ENCODE data around the gene YAP1. TPM values are rescaled to one million over a fixed set of nuclear protein-coding genes. Genes with fewer than 3 reads are reported as not detected.

The YAP1 gene
- polyA plus RNA-seq = not detected

DNA sequence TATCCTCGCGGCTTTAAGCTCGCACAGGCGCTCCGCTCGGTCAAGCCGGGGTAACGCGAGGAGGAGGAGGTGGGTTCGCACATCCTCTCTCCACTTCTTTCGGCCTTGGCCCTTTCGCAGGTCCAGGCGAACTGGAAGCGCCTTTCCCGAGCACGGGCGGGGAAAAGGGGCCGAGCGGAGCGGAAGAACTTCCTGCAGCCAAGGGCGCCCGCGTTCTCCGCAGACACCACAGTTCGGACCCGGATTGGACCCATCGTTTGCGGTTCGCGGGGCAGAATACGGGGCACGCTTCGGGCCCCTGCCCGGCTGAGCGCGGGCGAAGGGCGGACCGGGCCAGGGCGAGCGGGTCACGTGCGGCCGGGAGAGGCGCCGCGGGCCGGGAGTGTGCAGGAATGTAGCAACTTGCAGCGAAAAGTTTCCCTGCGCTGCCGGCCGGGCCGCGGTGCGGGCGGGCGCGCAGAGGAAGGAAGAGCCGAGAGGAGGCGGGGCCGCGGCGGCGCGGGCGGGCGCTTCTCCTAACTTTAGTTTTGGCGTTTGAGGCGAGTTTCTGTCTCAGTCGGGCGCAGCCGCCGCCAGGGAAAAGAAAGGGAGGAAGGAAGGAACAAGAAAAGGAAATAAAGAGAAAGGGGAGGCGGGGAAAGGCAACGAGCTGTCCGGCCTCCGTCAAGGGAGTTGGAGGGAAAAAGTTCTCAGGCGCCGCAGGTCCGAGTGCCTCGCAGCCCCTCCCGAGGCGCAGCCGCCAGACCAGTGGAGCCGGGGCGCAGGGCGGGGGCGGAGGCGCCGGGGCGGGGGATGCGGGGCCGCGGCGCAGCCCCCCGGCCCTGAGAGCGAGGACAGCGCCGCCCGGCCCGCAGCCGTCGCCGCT lies at the start of gene YAP1:
YAP1 (plus strand) TSS at position 552 of the 865 bp plus-strand sequence. CDS start 402 bp downstream, outside the sequence.
- H3K9me3 Mint-ChIP-seq = peaks cover 0 to 5% (median 0%) of the 10 kb centered on the region in 3 donors
- peak within 1 kb of the TSS; percentile 93 to 97 (median 96) for H3K4me3 Mint-ChIP-seq
- H3K36me3 Mint-ChIP-seq = no peaks in the 10 kb centered on the region
- peak within 1 kb of the TSS; percentile 74 to 93 (median 81) for H3K27ac Mint-ChIP-seq
- peaks cover 28% of the 10 kb centered on the region for H3K27me3 Mint-ChIP-seq
- peaks cover 3 to 10% (median 8%) of the 10 kb centered on the region in 3 donors for H3K4me1 Mint-ChIP-seq

GRCh38 chr11:102061276-102061675 lies 49.0 kb upstream of the YAP1 start:
- H3K27me3 Mint-ChIP-seq = peaks cover 7% of the 10 kb centered on the region
- no peak overlapping the region for H3K27ac Mint-ChIP-seq
- no peaks in the 10 kb centered on the region for H3K36me3 Mint-ChIP-seq
- no peaks in the 10 kb centered on the region for H3K9me3 Mint-ChIP-seq
- no peaks in the 10 kb centered on the region for H3K4me1 Mint-ChIP-seq
- no peak overlapping the region for H3K4me3 Mint-ChIP-seq

GRCh38 chr11:102062106-102062505 lies 48.1 kb upstream of the YAP1 start:
- no peaks in the 10 kb centered on the region for H3K36me3 Mint-ChIP-seq
- H3K27ac Mint-ChIP-seq = no peak overlapping the region
- no peaks in the 10 kb centered on the region for H3K4me1 Mint-ChIP-seq
- peaks cover 7% of the 10 kb centered on the region for H3K27me3 Mint-ChIP-seq
- H3K9me3 Mint-ChIP-seq = no peaks in the 10 kb centered on the region
- H3K4me3 Mint-ChIP-seq = no peak overlapping the region

DNA sequence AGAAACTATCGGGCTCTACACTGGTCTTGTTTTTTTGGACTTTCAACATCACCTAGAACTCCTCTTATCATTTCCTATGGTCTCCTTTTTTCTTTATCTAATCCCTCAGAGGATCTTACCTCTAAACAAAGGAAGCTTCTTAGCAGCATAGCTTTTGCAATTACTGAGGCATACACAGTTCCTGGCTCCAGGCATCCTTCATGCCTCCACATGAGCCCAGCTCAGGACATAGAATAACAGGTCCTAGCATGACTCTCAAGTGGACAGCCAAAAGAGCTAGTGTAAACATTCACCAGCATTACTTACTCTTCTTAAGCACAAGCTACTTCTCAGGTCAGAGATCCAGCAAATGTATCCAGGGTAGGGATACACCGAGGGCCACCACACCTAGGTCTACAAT lies 45.9 kb upstream of the YAP1 start:
- Mint-ChIP-seq H3K4me3 (no peak overlapping the region), H3K27me3 (peaks cover 7% of the 10 kb centered on the region), H3K4me1 (no peaks in the 10 kb centered on the region)

DNA sequence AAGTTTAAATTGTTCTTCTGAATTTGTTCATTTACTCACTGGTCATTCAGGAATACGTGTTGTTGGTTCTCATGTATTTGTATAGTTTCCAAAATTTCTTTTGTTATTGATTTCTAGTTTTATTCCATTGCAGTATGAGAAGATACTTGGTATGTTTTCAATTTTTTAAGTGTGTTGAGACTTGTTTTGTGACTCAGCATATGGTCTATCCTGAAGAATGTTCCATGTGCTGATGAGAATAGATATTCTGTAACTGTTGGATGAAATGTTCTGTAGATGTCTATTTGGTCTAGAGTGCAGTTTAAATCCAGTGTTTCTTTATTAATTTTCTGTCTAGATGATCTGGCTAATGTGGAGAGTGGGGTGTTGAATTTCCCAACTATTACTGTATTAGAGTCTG lies 39.5 kb upstream of the YAP1 start:
- Mint-ChIP-seq H3K4me1 (no peaks in the 10 kb centered on the region), H3K36me3 (no peaks in the 10 kb centered on the region), H3K4me3 (no peak overlapping the region), H3K27ac (no peak overlapping the region), H3K27me3 (no peaks in the 10 kb centered on the region), H3K9me3 (peaks cover 6 to 20% (median 13%) of the 10 kb centered on the region in 3 donors)

More for the DNA sequence above, 45.9 kb upstream of the YAP1 start:
- Mint-ChIP-seq H3K27ac (no peak overlapping the region), H3K36me3 (no peaks in the 10 kb centered on the region), H3K9me3 (peaks cover 0 to 1% (median 0%) of the 10 kb centered on the region in 3 donors)

- Mint-ChIP-seq H3K9me3 (peaks cover 6 to 20% (median 13%) of the 10 kb centered on the region in 3 donors), H3K4me3 (no peak overlapping the region), H3K27ac (no peak overlapping the region), H3K27me3 (no peaks in the 10 kb centered on the region), H3K4me1 (no peaks in the 10 kb centered on the region), H3K36me3 (peaks cover 2% of the 10 kb centered on the region)
Measured at GRCh38 chr11:102071497-102072472, 38.5 kb upstream of the YAP1 start.

GRCh38 chr11:102073253-102073652 lies 37.0 kb upstream of the YAP1 start:
- H3K27ac Mint-ChIP-seq = no peak overlapping the region
- no peaks in the 10 kb centered on the region for H3K4me1 Mint-ChIP-seq
- H3K9me3 Mint-ChIP-seq = peaks cover 6 to 20% (median 13%) of the 10 kb centered on the region in 3 donors
- H3K27me3 Mint-ChIP-seq = no peaks in the 10 kb centered on the region
- peaks cover 2% of the 10 kb centered on the region for H3K36me3 Mint-ChIP-seq
- no peak overlapping the region for H3K4me3 Mint-ChIP-seq

- peaks cover 2% of the 10 kb centered on the region for H3K36me3 Mint-ChIP-seq
- H3K4me3 Mint-ChIP-seq = no peak overlapping the region
- no peaks in the 10 kb centered on the region for H3K4me1 Mint-ChIP-seq
- no peak overlapping the region for H3K27ac Mint-ChIP-seq
- H3K9me3 Mint-ChIP-seq = no peaks in the 10 kb centered on the region
- no peaks in the 10 kb centered on the region for H3K27me3 Mint-ChIP-seq
Measured at GRCh38 chr11:102079625-102080024, 30.6 kb upstream of the YAP1 start.

GRCh38 chr11:102081313-102081712 lies 28.9 kb upstream of the YAP1 start:
- H3K27ac Mint-ChIP-seq = no peak overlapping the region
- H3K4me3 Mint-ChIP-seq = no peak overlapping the region
- H3K27me3 Mint-ChIP-seq = no peaks in the 10 kb centered on the region
- H3K9me3 Mint-ChIP-seq = no peaks in the 10 kb centered on the region
- no peaks in the 10 kb centered on the region for H3K36me3 Mint-ChIP-seq
- no peaks in the 10 kb centered on the region for H3K4me1 Mint-ChIP-seq

DNA sequence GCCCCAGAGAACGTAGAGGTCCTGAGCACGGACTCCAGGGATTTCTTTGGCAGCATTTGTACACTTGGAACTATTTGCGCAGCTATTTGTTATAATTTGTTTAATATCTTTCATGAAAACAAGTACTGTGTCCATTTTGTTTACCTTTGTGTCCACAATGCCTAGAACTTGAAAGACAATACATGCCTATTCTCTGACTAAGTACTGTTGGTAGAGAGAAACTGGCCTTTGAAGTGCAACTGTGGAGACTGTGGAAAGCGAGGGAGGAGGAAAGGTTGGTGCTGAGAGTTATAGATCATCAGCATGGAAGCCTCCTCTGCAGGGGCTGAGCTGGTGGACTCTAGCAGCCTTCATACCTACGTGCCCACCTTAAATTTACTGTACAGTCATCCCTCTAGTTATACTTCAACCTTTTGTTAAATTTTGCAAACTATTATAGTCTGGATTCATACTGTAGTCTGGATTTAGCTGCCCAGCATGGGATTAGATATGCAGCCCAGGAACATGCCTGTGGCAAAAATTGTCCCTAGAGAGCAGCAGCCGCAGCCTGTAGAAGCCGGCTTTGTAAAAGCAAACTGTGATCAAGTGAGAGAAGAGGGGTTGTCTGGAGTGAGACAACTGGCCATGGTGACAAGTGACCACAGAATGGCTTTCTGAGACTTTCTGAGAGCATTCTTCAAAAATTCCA lies 24.2 kb upstream of the YAP1 start:
- Mint-ChIP-seq H3K27me3 (peaks cover 2% of the 10 kb centered on the region), H3K9me3 (peaks cover 0 to 3% (median 0%) of the 10 kb centered on the region in 3 donors), H3K36me3 (no peaks in the 10 kb centered on the region), H3K4me1 (peaks cover 0 to 2% (median 0%) of the 10 kb centered on the region in 3 donors), H3K27ac (no peak overlapping the region), H3K4me3 (no peak overlapping the region)

DNA sequence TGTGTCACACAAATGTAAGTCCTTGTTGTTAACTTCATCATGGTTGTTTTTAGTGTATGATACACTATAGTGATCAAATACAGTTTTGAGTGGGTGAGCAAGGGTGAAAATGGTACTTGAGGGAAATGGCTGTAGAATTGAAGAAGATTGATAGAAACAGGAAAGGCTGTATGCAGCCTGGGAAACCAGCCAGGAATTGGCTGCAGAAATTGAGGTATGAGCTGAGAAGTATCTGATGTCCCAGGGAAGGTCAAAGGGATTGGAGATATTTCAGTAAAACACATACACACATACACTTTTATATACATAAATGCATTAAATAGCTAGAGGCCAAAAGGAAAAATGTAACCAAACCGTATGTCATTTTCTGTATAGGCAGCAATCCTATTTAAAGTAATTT lies 13.1 kb upstream of the YAP1 start:
- no peaks in the 10 kb centered on the region for H3K36me3 Mint-ChIP-seq
- no peaks in the 10 kb centered on the region for H3K4me1 Mint-ChIP-seq
- H3K4me3 Mint-ChIP-seq = no peak overlapping the region
- H3K9me3 Mint-ChIP-seq = no peaks in the 10 kb centered on the region
- H3K27me3 Mint-ChIP-seq = peaks cover 8% of the 10 kb centered on the region
- H3K27ac Mint-ChIP-seq = no peak overlapping the region

DNA sequence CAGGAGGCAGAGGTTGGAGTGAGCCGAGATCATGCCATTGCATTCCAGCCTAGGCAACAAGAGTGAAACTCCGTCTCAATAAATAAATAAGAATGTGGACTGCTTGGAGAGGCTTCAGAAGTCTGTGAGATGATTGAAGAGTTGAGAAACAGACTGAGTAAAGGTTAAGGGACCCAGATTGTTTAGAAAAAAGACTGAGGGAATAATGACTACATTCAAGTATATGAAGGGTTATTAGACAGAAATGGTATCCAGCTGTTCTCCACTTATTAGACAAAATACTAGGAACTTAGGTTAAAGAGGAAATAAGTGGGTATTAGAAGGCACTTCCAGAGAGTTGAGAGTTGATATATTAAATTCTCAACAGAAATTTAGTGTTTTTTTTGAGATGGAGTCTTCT lies 10.5 kb upstream of the YAP1 start:
- Mint-ChIP-seq H3K9me3 (no peaks in the 10 kb centered on the region), H3K27ac (no peak overlapping the region)

DNA sequence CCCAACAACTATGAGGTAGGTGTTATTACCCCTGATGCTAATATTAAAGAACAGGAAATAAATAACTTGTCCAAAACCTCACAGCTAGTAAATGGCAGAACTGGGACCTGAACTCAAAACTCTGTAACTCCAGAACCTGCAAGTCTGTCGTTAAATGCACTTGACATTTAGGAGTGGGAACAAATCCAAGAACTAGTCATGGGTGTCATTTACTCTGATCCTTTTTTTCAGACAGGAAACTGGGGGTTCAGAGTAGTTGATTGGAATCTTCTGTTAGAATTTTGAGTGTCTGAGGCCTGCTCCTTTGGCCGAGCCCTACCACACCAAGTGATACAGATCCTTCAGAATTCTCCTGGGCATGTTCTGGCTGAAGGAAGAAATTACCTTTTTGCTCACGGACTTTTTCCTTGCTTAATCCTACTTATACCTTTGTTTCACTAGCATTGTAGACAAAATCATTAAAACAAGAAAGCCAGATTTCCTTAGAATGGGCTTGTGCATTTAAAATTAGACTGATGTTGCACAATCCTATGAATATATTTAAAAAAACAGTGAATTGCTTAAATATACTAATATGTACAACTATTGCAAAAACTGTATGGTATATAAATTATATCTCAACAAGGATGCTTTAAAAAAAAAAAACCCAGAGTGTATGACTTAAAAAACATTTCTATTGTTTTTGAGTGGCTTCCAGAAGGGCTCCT lies 1.4 kb upstream of the YAP1 start:
- peaks cover 3 to 10% (median 8%) of the 10 kb centered on the region in 3 donors for H3K4me1 Mint-ChIP-seq
- peaks cover 0 to 5% (median 0%) of the 10 kb centered on the region in 3 donors for H3K9me3 Mint-ChIP-seq
- peaks cover 28% of the 10 kb centered on the region for H3K27me3 Mint-ChIP-seq
- H3K36me3 Mint-ChIP-seq = peaks cover 3% of the 10 kb centered on the region
- H3K27ac Mint-ChIP-seq = no peak overlapping the region
- H3K4me3 Mint-ChIP-seq = peak overlapping the region in 3 of 4 donors; percentile 67 to 95 (median 93)

More for the DNA sequence above, 10.5 kb upstream of the YAP1 start:
- Mint-ChIP-seq H3K4me1 (no peaks in the 10 kb centered on the region), H3K4me3 (no peak overlapping the region), H3K27me3 (peaks cover 9% of the 10 kb centered on the region), H3K36me3 (peaks cover 3% of the 10 kb centered on the region)

GRCh38 chr11:102110761-102111010 lies 439 bp downstream of the YAP1 start:
- H3K4me3 Mint-ChIP-seq = peak overlapping the region in 1 of 4 donors; percentile 12
- peaks cover 28% of the 10 kb centered on the region for H3K27me3 Mint-ChIP-seq
- H3K9me3 Mint-ChIP-seq = peaks cover 0 to 5% (median 0%) of the 10 kb centered on the region in 3 donors
- H3K4me1 Mint-ChIP-seq = peaks cover 3 to 10% (median 8%) of the 10 kb centered on the region in 3 donors
- H3K36me3 Mint-ChIP-seq = no peaks in the 10 kb centered on the region
- H3K27ac Mint-ChIP-seq = no peak overlapping the region
